Pons (tissue), 1 donor: Measurements from ENCODE around the gene ZKSCAN2.

ENCODE experiments used
- DNase-seq: peaks from one replicate; pipeline ENCODE4 v3.0.0-alpha.2; 2016; ENCODE audit warnings: low spot score

Gene ZKSCAN2

GRCh38 chr16:25223964-25224363 lies 33.7 kb downstream of the ZKSCAN2 start:
- DNase-seq = no peak

GRCh38 chr16:25222959-25223358 lies 34.7 kb downstream of the ZKSCAN2 start:
- DNase-seq = no peak

- DNase-seq = no peak
Observed at GRCh38 chr16:25219070-25219737, 38.4 kb downstream of the ZKSCAN2 start.

GRCh38 chr16:25217921-25218320 lies 39.7 kb downstream of the ZKSCAN2 start:
- no peak for DNase-seq

- no peak for DNase-seq
Observed at GRCh38 chr16:25217112-25217511, 40.5 kb downstream of the ZKSCAN2 start.

GRCh38 chr16:25213709-25214397 lies 43.8 kb downstream of the ZKSCAN2 start:
- no peak for DNase-seq

GRCh38 chr16:25212636-25213035 lies 45.0 kb downstream of the ZKSCAN2 start:
- DNase-seq = no peak

DNA sequence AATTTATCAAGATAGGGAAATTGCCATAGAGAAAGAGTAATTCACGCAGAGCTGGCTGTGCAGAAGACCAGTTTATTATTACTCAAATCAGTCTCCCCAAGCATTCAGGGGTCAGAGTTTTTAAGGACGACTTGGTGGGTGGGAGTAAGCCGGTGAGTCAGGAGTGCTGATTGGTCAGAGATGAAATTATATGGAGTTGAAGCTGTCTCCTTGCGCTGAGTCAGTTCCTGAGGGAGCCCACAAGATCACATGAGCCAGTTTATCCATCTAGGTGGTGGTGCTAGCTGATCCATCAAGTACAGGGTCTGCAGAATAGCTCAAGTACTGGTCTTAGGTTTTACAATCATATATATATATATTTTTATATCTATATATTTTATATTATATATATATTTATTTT lies 46.9 kb downstream of the ZKSCAN2 start:
- no peak for DNase-seq

GRCh38 chr16:25199457-25199856 lies 58.2 kb downstream of the ZKSCAN2 start:
- DNase-seq = no peak

DNA sequence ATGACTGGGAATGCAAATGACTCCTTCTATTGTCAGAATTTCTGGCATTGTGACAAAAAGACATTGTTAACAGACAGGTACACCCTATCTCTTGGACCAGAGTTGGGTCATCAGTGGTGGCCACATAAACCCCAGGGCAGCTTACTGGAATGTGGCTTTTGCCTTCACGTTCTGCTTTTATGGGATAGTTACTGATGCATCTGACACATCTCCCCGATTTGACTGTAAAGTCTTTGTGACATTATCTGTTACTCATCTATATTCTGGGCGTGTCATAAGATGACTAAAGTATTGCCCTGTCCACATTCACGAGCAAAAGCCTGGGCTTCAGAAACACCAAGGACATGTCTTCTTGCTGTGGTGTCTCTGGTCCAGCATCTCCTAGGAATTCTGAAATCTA lies 59.6 kb downstream of the ZKSCAN2 start:
- no peak for DNase-seq

- no peak for DNase-seq
Observed at GRCh38 chr16:25194273-25194878, 63.3 kb downstream of the ZKSCAN2 start.

GRCh38 chr16:25192096-25192495 lies 65.5 kb downstream of the ZKSCAN2 start:
- no peak for DNase-seq

DNA sequence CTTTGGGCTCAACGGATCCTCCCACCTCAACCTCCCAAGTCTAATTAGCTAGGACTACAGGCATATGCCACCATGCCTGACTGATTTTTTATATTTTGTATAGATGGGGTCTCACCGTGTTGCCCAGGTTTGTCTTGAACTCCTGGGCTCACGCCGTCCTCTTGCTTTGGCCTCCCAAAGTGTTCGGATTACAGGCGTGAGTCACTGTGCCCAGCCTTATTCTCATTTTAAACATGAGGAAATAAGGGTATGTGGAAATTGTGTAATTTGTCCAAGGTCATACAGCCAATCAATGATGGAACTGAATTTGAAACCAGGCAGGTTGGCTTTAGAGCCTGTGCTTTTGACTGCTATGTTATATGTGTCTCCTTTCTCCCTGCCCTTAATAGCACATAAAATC lies 68.3 kb downstream of the ZKSCAN2 start:
- no peak for DNase-seq

DNA sequence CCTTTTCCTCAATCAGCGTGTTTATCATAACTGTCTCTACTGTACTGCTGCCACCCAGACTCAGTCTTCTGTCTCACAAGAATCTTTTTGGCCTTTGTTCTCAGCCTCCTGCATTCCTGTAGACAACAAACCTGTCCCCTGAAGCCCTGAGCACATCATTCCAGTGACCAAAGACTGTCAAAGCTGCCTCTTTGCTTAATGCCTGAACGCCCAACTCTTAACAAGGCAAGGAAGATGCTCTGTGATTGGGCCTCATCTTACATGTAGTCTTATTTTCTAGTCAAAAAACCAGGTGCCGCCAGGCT lies 70.2 kb downstream of the ZKSCAN2 start:
- DNase-seq = no peak
